Mucosa of descending colon (tissue), 3 donors: ENCODE results near the gene SORBS1. TPM values are rescaled to one million over a fixed set of nuclear protein-coding genes. Genes with fewer than 3 reads are reported as not detected.

Source experiments
- ATAC-seq: fragments of 200-7000 bp; cut with Tn5 transposase; one replicate; pipeline ENCODE4 v1.9.1; 2020; ENCODE audit warnings: mild to moderate bottlenecking, moderate library complexity
- DNase-seq, 3 donors: peaks; one replicate each; pipeline ENCODE4 v3.0.0-alpha.2; 2020
- H3K36me3 ChIP-seq: fragments of 200-600 bp; one replicate; pipeline ENCODE4 v1.8.0; 2021; ENCODE audit warnings: low read depth, mild to moderate bottlenecking
- H3K4me1 ChIP-seq: fragments of 200-600 bp; one replicate; pipeline ENCODE4 v1.8.0; 2021; ENCODE audit warnings: low read depth, mild to moderate bottlenecking
- H3K4me3 ChIP-seq: fragments of 200-600 bp; one replicate; pipeline ENCODE4 v1.8.0; 2021; ENCODE audit warnings: mild to moderate bottlenecking
- H3K9me3 ChIP-seq: fragments of 200-600 bp; one replicate; pipeline ENCODE4 v1.8.0; 2021; ENCODE audit warnings: mild to moderate bottlenecking
- CTCF ChIP-seq: fragments of 200-600 bp; IDR thresholded peaks from one replicate; pipeline ENCODE4 v1.8.0; 2022; ENCODE audit warnings: antibody characterized with exemption, mild to moderate bottlenecking
- intact Hi-C, 2 donors: fragments of 100-400 bp; cut with DNase I in 1 of 2; cut with micrococcal nuclease in 1 of 2; formaldehyde crosslinking; loops; one replicate each; pipeline versions ENCODE4 v1.11.0 to v1.11.1; 2022; cut with DNase I, micrococcal nuclease
- total RNA-seq, 3 donors: library from RNA; stranded (reverse); fragmentation: NEBNext Ultra II Directional in 2 of 3; extraction: Animal tissue kit (Norgen Biotek cat#: 25700) in 2 of 3; gene quantifications; one replicate each; pipeline versions ENCODE4 v1.2.1 to v1.2.4, GENCODE V29; 2021 to 2023
- donor health status: DM: no; HTN: no; CAD: no; lungs with moderate emphysema.
- donor health status: DM: no; HTN: no; CAD: no.
- donor health status: DM: no; HTN: yes; CAD: no.

The SORBS1 gene
- total RNA-seq, 3 donors from 2014 or later = 48.9 to 699 (median 99.3) TPM

GRCh38 chr10:95339863-95340262 lies 221.3 kb downstream of the SORBS1 start:
- no peak for ATAC-seq
- no peaks in the 10 kb centered on the region for H3K4me1 ChIP-seq

GRCh38 chr10:95337423-95338160 lies 223.6 kb downstream of the SORBS1 start:
- no peaks in the 10 kb centered on the region for H3K4me1 ChIP-seq
- no peak overlapping the region for H3K4me3 ChIP-seq
- H3K9me3 ChIP-seq = no peaks in the 10 kb centered on the region
- H3K36me3 ChIP-seq = no peaks in the 10 kb centered on the region
- intact Hi-C loops = loop anchor here in 1 of 2 donors (10.0 kb wide), 1 partner anchor 93 kb away; no protein-coding TSS in a partner anchor
- TF ChIP-seq CTCF = no peak
- DNase-seq (no peak), ATAC-seq (no peak)

More at GRCh38 chr10:95339863-95340262, 221.3 kb downstream of the SORBS1 start:
- intact Hi-C loops = loop anchor here in 1 of 2 donors (10.0 kb wide), 1 partner anchor 95 kb away; no protein-coding TSS in a partner anchor
- no peaks in the 10 kb centered on the region for H3K36me3 ChIP-seq
- H3K9me3 ChIP-seq = no peaks in the 10 kb centered on the region
- no peak overlapping the region for H3K4me3 ChIP-seq
- no peak for DNase-seq
- no peak for TF ChIP-seq CTCF

- no peak for TF ChIP-seq CTCF
- intact Hi-C loops = loop anchor here in 1 of 2 donors (10.0 kb wide), 1 partner anchor 92 kb away; no protein-coding TSS in a partner anchor
- Histone ChIP-seq H3K9me3 (no peaks in the 10 kb centered on the region), H3K4me3 (no peak overlapping the region), H3K36me3 (no peaks in the 10 kb centered on the region), H3K4me1 (no peaks in the 10 kb centered on the region)
- ATAC-seq = no peak
- DNase-seq = no peak
Observed at GRCh38 chr10:95336702-95337101, 224.5 kb downstream of the SORBS1 start.

- Histone ChIP-seq H3K9me3 (no peaks in the 10 kb centered on the region), H3K36me3 (no peaks in the 10 kb centered on the region), H3K4me3 (no peak overlapping the region), H3K4me1 (no peaks in the 10 kb centered on the region)
- DNase-seq (no peak), ATAC-seq (no peak)
- TF ChIP-seq CTCF = no peak
- intact Hi-C loops = loop anchor here in 1 of 2 donors (10.0 kb wide), 1 partner anchor 91 kb away; no protein-coding TSS in a partner anchor
Observed at GRCh38 chr10:95335933-95336699, 225.1 kb downstream of the SORBS1 start.

- intact Hi-C loops = loop anchor here in 1 of 2 donors (10.0 kb wide), 1 partner anchor 90 kb away; no protein-coding TSS in a partner anchor
- no peak for ATAC-seq
- DNase-seq = no peak
Observed at GRCh38 chr10:95334805-95335144, 226.4 kb downstream of the SORBS1 start.

More at GRCh38 chr10:95334805-95335144, 226.4 kb downstream of the SORBS1 start:
- Histone ChIP-seq H3K4me1 (no peaks in the 10 kb centered on the region), H3K4me3 (no peak overlapping the region), H3K36me3 (no peaks in the 10 kb centered on the region), H3K9me3 (no peaks in the 10 kb centered on the region)
- TF ChIP-seq CTCF = no peak
